ENCODE data around the gene TMEM147.

DNA sequence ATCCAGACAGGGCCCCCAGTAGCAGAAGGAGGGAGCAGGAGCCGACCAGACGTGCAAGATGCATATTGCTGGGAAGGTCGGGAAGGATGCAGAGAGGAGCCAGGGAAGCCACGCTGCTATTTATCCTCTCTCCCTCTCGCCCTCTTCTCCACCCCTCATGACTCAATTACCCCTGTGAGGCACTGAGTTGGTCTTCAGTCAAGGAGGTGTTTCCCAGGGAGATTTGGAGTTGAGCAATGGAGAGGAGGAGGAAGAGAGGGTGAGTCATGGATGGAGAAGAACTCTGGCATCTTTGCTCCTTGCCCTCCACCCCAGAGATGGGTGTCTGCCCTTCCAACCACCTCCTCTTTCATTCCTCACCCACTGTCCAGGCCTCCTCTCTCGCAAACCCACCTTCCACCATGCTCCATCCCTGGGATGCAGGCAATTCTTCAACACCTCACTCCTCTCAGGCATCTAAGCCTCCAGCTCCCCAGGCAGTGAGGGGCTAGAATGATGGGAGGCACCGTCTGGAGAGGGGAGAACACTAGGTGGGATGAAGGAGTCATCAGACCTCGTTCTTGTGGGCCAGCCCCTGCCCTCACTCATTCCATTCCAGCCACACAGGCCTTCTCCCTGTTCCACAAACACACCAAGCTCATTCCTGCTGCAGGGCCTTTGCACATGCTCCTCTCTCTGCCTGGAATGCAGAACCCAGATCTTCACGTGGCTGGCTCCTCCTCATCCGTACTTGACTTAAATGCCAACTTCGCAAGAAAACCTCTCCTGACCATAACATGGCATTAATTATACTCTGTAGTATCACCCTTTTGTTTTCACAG is 17.0 kb upstream of the TMEM147 start, which contains the start of gene SBSN:
- TF ChIP-seq, protein P1, sequence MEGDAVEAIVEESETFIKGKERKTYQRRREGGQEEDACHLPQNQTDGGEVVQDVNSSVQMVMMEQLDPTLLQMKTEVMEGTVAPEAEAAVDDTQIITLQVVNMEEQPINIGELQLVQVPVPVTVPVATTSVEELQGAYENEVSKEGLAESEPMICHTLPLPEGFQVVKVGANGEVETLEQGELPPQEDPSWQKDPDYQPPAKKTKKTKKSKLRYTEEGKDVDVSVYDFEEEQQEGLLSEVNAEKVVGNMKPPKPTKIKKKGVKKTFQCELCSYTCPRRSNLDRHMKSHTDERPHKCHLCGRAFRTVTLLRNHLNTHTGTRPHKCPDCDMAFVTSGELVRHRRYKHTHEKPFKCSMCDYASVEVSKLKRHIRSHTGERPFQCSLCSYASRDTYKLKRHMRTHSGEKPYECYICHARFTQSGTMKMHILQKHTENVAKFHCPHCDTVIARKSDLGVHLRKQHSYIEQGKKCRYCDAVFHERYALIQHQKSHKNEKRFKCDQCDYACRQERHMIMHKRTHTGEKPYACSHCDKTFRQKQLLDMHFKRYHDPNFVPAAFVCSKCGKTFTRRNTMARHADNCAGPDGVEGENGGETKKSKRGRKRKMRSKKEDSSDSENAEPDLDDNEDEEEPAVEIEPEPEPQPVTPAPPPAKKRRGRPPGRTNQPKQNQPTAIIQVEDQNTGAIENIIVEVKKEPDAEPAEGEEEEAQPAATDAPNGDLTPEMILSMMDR (IDR thresholded peaks at IDR 0.05) = no peak
- TF ChIP-seq POLR2AphosphoS5 (IDR thresholded peaks at IDR 0.05) = no peak
- no peak for TF ChIP-seq POLR2A (IDR thresholded peaks at IDR 0.05)
